ENCODE measurements around the gene STXBP5.

Gene STXBP5

DNA sequence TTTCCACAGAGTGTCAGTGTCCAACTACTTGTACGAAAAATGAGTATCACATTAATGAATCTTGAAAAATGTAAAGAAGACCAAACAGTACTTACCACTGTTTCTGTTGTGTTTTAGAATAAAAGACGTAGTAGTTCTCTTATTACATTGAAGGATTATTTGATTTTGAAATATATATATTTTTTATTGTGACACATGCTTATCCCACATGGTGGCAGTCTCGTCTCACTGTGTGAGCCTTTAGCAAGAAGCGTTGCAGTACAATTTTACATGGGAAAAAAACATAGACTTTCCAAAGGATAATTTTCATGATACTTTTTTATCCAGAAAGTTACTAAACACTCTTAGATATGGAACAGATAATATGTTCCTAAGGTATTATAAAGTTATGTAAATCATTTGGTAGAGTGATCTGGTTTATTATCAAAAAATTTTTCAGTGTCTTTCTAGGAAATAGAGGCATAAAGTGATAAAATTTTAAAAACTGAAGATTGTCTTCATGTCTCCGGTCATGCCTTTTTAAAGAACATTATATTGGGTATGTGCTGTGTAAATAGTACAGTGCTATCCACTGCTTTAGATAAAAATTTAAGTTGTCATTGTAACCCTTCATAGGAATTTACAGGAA is 186.8 kb downstream of the STXBP5 start:
- DNase-seq, result peak in 1 of 2 experiments; percentile 34

DNA sequence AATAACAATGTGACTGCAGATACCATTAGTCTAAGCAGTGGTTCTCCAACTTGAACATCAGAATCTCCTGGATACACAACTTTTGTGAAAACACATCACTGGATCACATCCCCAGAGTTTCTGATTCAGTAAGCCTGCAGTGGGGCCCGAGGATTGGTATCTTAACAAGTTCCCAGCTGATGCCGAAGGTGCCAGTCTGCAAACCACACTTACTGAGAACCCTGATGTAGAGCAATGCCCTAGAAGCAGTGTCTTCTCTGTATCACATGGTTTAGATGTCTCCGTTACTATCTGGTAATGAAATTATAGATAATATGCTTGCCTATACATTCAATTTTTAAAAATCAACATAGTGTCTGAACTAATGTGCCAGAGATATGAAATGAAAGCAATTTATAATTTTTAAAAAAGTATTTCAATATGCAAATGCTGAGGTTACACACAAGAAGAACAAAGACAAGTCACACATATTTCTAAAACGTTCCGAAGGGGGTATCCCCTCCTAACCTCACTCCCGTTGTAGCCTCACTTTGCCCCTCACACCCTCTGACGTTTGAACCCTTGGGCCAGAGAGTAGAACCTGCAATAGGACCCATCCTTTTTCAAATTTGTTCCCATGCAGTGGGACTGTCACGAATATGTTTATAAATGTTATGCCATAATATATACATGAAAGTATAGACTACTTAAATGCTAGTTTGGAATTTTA is 188.9 kb downstream of the STXBP5 start:
- DNase-seq, result no peak

DNA sequence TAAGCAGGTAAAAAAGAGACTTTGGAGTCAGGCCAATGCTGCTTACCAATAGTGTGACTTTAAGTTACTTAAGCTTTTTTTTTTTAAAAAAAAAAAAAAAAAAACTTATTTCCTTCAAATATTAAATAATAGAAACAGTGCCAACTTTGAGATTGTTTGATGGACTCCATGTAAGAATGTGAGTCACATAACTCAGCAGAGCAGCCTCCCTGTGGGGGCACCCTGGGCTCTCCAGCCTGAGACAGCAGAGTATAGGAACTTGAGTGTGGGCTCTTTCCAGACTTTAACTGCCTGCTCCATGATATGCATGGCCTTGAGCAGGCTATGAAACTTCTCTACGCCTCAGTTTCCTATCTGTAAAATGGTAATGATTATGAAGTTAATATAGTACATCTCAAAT is 190.9 kb downstream of the STXBP5 start:
- no peak for DNase-seq

DNA sequence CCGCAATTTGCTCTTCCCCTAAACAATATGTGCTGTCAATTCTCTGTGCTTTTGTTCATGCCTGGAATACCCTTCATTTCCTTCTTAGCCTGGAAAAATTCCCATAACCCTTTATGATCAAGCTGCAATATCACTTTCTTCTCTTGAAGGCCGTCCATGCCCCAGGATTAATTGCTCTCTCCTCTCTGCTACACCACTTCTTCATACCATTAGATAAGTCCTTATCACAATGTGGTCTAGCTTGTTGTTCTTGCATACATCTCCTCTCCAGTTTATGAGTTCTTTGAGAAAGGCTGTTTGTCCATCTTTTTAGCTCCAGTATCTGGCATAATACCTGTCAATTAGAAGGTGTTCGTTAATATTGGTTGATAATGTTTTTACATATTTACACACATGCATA is 193.1 kb downstream of the STXBP5 start:
- no peak for DNase-seq

DNA sequence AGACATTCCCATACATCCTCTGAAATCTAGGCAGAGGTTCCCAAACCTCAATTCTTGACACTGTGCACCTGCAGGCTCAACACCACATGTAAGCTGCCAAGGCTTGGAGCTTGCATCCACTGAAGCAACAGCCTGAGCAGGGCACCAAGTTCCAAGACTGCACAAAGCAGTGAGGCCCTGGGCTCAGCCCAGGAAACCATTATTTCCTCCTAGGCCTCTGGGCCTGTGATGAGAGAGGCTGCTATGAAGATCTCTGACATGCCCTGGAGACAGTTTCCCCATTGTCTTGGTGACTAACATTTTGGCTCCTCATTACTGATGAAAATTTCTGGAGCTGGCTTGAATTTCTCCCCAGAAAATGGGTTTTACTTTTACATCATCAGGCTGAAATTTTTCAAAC is 196.8 kb downstream of the STXBP5 start:
- DNase-seq, result no peak

DNA sequence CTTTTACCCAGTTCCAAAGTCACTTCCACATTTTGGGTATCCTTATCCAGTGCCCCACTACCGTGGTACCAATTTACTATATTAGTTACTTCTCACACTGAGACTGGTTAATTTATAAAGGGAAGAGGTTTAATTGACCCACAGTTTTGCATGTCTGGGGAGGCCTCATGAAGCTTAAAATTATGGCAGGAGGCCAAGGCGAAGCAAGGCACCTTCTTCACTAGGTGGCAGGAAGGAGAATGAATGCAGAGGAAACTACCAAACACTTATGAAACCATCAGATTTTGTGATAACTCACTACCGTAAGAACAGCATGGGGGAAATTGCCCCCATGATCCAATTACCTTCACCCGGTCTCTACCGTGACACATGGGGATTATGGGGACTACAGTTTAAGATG is 197.6 kb downstream of the STXBP5 start:
- no peak for DNase-seq

DNA sequence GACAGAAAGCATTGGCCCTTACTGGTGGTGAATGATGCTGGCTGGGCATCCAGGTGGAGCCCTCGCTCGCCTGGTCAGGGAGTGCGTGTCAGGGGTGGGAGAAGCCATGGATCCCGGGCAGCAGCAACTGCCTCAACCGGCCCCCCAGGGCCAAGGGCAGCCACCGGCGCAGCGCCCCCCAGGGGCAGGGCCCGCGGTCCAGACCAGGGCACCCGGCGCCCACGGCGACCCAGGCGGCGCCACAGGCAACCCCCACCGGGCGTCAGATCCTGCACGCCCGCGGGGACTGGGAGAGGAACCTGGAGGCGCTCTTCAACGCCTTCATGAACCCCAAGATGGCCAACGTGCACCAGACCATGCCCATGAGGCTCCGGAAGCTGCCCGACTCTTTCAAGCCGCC is 202.6 kb downstream of the STXBP5 start:
- DNase-seq, result no peak

DNA sequence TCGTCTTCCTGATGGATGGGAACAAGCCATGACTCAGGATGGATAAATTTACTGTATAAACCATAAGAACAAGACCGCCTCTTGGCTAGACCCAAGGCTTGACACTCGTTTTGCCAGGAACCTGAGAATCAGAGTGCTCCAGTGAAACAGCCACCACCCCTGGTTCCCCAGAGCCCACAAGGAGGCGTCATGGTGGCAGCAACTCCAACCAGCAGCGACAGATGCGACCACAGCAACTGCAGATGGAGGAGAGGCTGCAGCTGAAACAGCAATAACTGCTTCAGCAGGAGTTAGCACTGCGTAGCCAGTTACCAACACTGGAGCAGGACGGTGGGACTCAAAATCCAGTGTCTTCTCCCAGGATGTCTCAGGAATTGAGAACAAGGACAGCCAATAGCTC is 203.4 kb downstream of the STXBP5 start:
- no peak for DNase-seq

DNA sequence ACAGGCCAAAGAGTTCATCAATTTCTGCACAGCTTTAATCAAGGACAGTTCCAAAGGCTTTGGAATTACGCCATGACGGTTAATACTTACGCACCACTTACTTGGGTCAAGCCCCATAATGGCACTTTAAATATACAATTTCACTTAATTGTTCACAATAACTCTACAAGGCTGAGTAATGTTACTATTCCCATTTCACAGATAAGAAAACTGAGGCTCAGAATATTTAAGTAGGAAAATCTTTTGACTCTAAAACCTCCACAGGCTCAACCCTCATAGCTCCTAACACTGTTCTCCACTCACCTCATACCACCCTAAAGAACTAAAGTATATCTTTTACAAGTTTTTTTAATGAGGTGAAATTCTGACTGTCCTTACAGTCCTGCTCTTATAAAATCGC is 212.4 kb downstream of the STXBP5 start:
- no peak for DNase-seq

DNA sequence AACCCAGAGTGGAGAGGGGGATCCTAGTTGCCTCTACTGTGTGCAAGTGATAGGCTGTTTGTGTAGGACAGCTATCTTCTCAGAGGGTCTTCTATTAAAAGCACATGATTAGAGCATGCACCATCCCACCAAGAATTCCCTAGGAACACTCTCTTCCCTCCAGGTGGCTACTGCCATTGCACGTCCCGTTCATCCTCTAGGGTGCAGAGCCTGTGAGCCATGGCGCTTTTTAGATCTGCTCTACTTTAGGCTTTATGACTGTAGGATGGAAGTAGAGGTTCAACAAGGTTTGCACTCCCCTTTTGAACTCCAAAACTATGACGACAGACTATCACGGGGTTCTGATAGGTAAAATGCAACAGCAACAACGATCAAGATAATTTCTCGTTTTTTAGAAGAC is 213.7 kb downstream of the STXBP5 start:
- DNase-seq, result no peak

DNA sequence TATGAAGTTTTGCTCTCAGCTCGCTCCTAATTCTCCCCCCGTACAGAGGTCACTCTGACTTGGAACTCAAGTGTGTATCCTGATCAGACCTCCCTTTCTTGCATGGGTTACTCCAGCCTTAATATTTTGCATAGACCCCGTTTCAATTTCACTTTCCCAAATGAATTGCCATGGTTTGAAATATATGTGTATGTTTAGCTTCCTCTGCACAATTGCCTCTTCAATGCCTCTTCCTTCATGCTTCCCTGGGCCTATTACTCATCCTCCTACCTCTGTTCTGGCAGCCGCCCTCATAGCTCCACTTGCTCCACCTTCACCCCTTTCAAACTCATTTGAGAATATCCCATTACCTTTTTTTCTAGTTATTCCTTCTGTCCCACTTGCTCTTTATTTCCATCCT is 214.3 kb downstream of the STXBP5 start:
- no peak for DNase-seq

DNA sequence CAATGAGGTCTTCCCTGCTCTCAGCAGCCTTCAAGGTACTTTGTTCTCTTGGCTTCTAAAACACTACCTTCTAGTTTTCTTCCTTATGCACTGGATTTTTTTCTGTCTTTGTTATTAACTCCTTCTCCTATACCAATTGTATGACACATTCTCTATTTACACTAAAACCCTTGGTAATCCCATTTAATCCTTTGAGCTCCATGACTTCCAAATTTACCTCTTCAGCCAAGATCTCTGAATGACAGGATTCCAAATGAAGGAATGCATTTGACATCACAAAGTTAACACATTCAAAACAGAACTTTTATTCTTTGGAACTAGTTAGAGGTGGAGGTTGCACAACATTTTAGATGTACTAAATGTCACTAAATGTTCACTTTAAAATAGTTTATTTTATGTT is 217.7 kb downstream of the STXBP5 start:
- no peak for DNase-seq

DNA sequence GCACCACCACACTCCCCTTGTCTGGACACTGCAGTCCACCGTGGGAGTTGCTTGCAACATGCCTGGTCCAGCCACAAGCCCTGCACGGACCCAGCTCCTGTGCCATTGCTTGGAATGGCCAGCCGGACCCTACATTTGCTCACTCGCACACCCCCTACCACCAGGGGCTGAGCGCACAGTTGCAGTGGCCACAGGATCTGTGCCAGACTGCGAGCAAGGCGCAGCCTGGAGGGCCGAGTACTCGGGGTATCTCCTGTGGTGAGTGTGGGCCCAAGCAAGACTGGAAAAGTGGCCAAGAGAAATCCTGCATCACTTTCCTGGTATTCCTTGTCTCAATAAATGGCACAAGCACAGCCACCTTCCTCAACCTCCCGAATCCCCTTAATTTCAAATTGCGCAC is 218.9 kb downstream of the STXBP5 start:
- DNase-seq, result no peak

DNA sequence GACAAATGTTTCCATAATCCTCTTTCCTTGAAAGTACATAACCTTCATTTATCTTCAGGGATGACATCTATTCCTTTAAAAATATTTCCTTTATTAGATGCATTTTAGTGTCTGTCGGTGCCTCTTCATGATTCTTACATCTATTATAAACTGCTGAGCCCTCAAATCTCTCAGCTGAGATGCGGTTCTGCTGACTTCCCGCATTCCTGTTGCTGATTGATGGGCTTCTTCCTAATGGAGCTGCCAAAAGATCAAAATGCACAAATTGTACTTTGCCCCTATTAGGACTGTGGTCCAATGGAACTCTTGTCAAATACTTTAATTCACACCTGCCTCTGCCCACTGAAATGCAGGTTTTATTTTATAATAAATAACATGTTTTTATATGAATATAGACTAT is 225.6 kb downstream of the STXBP5 start:
- no peak for DNase-seq

DNA sequence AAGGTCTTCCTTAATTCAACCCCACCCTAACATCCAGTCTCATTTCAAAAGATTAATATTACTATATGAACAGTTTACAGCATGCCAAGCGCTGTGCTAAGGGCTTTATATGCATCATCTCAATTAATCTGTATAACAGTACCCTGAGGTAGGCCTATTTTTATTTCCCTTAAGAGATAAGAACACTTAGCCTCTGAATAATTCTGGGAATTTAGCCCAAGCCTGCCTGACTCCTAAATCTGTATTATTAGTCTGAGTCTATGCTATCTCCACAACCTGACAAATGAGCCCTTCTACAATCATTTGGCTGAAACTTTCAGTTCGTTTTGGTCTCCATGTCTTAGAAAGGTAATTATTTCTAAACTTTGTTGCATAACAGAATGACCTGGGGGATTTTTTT is 226.6 kb downstream of the STXBP5 start:
- DNase-seq, result no peak

DNA sequence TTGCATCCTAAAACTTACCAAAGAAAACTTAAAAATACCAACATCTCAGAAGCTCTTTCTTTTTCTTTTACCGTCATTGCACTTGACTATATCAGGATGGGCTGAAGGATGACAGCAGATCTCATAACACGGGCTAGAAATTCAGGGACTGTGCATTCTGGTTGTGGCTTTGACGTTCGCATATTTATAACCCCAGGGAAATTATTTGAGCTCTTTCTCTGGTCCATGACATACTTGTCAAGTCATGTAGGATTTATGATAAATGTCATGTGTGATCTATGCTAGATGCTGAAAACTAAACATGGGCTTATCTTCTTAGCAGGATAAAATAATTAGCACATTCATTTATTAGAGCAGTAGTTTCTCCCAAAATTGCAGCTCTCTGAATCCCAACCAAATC is 229.9 kb downstream of the STXBP5 start:
- no peak for DNase-seq

DNA sequence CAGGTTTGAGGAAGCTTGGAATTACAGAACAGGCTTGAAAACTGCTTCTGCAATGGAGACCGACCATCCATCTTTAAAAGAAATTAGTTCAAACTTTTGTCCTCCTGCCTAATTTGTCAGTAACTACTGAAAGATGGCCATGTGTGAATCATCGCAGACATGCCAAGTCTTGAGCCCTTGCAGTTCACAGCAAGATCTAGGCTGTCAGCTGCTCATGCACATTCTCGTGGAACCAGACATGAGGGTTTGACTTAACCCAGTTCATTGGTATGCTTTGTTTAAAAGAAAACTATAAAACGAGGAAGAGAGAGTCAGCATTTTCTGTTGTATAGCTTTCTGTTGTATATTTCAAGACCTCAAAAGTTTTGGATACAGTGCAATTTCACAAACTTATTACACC is 230.3 kb downstream of the STXBP5 start:
- DNase-seq, result no peak

DNA sequence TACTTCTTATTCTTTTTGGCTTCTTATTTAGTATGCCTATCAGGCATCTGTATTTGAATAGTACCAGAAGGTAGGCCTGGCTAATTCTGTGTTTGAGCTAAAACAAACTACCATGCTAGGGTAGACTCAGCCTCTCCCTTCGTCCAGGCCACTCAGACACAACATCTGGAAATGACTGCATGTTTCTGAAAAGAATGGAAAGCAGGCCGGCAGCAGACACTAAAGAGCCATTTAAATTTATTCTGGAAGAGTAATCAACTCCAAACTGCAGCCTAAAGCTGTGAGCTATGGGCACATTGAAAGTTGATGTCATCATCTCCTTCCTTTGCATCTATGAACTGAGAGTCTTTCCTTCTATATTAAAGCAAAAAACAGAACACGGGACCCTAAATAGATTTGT is 233.4 kb downstream of the STXBP5 start:
- DNase-seq, result no peak

DNA sequence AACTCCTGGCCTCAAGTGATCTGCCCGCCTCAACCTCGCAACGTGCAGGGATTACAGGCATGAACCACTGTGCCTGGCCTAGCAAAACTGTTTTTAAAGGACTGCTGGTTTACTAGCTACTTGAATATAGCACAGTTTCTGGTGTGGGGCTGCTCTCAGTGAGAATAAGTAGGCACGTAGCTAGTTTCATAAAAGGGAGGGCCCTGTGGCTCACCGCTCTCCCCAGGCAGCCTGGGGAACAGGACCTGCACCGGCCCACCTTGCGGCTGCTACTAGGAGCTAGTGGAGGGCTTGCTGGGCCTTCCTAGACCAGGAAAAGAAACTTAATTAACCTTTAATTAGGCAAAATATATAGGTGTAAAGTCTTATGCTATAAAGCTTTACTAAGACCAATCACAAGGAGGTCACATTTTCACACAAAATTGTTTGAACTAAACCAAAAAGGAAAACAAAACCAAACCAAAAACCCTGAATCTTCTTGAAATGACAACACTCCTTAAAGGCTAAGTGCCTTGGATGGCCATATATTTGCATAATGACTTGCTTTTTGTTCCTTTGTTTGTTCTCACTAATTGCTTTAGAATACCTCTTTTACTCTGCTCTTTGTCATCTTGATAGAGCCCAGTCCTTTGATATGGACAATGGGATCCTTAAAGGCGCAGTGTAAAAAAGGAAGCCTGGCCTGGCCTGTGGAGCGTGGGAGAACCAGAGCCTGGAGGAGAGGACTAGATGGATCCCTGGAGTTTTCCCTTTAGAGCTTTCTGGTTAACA is 234.7 kb downstream of the STXBP5 start:
- no peak for DNase-seq
